Raji (cell line): ENCODE measurements around the gene EEF2KMT.

Source experiments
- POLR2A ChIP-seq: IDR thresholded peaks from 2 replicates; pipeline ENCODE4 v1.6.1; 2011; ENCODE audit warnings: low read depth, low read length, control low read depth; ENCODE audit not compliant: insufficient read depth

EEF2KMT gene, protein sequence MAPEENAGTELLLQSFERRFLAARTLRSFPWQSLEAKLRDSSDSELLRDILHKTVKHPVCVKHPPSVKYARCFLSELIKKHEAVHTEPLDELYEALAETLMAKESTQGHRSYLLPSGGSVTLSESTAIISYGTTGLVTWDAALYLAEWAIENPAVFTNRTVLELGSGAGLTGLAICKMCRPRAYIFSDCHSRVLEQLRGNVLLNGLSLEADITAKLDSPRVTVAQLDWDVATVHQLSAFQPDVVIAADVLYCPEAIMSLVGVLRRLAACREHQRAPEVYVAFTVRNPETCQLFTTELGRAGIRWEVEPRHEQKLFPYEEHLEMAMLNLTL

DNA sequence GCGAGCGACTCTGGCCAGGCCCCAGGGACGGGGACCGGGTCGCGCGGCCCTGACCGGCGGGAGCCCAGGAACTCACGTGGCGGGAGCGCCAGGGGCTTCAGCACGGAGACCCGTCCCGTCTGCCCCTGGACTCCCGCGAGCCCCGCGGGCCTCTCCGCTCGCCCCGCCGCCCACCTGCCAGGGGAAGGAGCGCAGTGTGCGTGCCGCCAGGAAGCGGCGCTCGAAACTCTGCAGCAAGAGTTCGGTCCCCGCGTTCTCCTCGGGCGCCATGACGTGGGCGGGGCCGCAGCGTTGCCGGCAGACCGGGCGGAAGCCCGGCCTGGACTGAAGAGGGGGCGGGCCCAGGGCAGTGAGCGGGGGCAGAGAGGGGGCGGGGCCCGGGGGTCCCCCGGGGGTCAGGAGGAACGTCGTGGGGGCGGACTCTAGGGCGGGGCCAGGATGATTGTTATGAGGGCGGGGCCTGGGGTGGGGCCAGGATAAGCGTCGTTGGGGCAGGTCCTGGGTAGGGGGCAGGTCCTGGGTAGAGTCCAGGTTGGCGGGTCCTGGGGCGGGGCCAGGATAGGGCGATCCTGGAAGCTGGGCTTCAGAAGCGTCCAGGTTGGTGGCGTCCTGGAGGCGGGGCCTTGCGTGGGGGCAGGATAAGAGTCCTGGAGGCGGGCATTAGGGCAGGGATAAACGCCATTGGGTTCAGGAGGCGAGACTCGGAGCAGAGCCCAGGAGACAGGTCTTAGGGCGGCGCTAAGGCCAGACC, at the start of gene EEF2KMT:
TSS of gene EEF2KMT (minus strand) at position 326 of the 751 bp plus-strand sequence. CDS start at position 270, 56 bp downstream.
- TF ChIP-seq POLR2A = peak; percentile 48

DNA sequence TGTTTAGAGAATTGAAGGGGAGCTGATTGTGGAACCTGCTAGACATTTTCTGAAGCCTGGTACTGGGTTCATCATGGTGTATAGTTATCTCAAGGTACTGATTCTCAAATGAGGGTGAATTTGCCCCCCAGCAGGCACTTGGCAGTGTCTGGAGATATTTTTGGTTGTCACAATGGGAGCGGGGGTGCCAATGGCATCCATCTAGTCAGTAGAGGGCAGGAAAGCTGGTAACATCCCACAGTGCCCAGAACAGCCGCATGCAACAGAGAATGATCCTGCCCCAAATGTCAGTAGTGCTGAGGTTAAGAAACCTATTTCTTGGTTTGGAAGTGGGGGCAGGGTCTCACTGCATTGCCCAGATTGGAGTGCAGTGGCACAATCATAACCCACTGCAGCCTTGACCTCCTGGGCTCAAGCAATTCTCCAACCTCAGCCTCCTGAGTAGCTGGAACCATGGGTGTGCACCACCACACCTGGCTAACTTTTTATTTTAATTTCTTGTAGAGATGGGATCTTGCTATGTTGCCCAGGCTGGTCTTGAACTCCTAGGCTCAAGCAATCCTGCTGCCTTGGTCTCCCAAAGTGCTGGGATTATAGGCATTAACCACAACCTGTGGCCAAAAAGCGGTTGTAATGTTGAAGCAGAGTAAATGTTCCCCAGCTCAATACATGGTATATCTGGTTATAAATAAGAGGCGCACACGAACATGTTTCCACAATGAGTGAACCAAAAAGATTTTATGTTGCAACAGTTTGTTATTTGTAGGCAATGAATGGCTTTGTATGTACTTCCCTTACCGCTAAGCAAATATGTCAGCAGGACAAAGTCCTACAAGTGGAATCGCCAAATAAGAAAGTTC, 46.4 kb upstream of the EEF2KMT start:
- no peak for TF ChIP-seq POLR2A

DNA sequence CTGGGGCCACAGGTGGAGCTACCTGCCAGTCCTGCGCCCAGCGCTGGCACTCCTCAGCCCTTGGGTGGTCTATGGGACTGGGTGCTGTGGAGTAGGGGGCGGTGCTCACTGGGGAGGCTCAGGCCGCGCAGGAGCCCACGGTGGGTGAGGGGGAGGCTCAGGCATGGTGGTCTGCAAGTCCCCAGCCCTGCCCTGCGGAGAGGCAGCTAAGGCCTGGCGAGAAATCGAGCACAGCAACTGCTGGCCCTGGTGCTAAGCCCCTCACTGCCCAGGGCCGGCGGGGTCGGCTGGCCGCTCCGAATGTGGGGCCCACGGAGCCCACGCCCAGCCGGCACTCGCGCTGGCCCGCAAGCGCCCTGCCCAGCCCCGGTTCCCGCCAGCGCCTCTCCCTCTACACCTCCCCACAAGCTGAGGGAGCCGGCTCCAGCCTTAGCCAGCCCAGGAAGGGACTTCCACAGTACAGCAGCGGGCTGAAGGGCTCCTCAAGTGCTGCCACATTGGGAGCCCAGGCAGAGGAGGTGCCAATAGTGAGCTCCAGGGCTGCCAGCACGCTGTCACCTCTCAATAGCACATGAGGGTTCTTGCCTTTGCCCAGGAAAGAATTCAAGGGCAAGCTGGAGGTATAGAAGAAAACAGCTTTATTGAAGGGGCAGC, 11.0 kb upstream of the EEF2KMT start:
- no peak for TF ChIP-seq POLR2A

DNA sequence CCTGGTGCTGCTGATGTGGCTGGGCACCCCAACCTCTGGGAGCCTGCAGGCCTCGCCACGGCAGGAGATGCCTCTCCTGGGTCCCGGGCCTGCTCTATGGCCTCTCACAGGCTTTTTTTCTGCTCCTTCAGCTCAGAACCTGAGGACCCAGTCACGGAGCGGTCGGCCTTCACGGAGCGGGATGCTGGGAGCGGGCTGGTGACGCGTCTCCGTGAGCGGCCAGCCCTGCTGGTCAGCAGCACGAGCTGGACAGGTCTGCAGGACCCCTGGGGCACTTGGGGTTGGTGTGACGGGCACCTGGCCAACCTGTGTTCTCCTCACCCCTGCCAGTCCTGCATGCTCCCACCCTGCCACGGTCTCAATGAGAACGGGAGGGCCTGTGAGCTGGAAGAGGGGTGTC, 19.0 kb downstream of the EEF2KMT start:
- TF ChIP-seq POLR2A = no peak

DNA sequence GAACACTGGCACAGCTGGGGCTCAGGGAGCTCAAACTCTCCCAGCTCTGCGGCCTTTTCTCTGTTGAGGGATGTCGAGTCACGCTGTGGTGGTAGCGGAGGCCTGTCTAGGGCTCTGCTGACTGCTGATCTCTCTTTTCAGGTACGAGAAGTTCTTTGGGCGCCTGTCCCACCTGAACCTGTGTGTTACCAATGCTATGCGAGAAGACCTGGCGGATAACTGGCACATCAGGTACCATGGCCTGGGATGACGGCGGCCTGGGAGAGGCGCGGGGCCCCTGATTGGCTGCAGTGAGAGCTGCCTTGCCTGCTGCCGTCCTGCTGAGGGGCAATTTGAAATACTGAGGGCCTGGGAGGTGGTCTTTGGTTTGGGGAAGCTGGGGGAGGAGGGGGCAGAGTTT, 20.3 kb downstream of the EEF2KMT start:
- TF ChIP-seq POLR2A = no peak

DNA sequence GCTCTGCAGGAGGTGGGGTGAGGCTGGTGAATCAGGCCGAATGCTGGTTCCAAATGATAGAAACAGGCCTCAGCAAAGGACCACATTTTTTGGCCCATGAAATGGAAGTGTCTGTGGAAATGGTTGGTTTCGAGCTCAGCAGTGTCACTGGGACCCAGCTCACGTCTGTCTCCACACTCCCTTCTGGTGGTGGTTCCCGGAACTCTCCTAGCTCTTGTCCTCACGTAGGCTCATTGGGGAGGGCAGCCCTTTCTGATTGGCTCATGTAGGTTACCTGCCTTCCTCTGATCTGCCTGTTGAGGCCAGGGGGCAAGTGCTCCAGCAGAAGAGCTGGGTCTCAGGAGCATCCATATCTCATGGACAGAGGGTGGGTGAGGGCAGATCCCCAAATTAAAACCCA, 22.0 kb downstream of the EEF2KMT start:
- no peak for TF ChIP-seq POLR2A

DNA sequence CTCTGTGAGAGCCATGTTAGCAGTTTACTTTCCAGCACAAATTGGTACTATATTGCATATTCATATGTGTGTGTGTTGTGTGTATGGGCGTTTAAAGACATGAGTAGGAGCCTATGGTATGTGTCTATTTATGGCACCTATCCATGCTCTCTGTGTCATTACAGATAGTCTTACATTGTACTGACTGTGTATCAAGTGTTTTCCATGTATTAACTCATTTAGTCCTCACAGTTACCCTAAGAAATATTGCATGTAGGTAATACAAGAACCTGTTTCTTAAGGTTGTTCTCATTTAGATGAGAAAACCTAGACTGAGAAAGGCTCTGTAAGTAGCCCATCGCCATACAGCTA, 24.3 kb downstream of the EEF2KMT start:
- no peak for TF ChIP-seq POLR2A

- TF ChIP-seq POLR2A = no peak
Observed at GRCh38 chr16:5072334-5073278, 25.0 kb downstream of the EEF2KMT start.

GRCh38 chr16:5071681-5072333, 25.8 kb downstream of the EEF2KMT start, which contains the start of gene ALG1:
Gene ALG1, plus strand, starts transcription at chr16:5071843. Its CDS starts 7 bp downstream, at chr16:5071850.
- TF ChIP-seq POLR2A = peak; percentile 94

GRCh38 chr16:5071341-5071680, 26.3 kb downstream of the EEF2KMT start:
- TF ChIP-seq POLR2A = no peak

DNA sequence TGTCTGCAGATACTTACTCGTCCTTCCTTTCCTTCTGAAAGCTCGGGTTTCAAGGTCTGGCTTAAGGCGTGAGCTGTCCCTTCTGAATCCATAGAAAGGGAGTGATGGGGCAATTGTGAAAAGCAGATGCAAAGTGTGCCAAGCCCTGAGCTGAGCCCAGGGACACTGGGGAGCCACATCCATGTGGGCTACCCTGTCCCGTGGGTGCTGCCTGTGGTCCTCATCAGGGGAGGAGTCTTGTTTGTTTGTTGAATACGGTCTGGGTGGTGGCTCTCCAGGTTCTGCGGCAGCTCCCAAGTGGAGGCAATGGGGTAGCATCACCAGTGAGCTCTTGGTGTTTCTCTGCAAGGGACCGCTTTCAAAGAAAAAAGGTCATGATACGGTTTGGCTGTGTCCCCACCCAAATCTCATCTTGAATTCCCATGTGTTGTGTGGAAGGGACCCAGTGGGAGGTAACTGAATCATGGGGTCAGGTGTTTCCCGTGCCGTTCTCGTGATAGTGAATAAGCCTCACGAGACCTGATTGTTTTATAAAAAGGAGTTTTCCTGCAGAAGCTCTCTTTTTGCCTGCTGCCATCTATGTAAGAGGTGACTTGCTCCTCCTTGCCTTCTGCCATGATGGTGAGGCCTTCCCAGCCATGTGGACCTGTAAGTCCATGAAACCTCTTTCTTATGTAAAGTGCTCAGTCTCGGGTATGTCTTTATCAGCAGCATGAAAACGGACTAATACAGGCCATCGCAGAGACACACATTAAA, 27.0 kb downstream of the EEF2KMT start:
- TF ChIP-seq POLR2A = no peak

- TF ChIP-seq POLR2A = no peak
Observed at GRCh38 chr16:5069854-5070253, 27.7 kb downstream of the EEF2KMT start.

GRCh38 chr16:5069048-5069447, 28.5 kb downstream of the EEF2KMT start:
- no peak for TF ChIP-seq POLR2A

- no peak for TF ChIP-seq POLR2A
Observed at GRCh38 chr16:5066511-5066910, 31.1 kb downstream of the EEF2KMT start.
